Measurements from ENCODE around the gene MRNIP.
A peak's percentile ranks its signal among the peaks of the same experiment; 100 is the strongest.

Gene MRNIP

GRCh38 chr5:179860301-179860700, 1.7 kb upstream of the MRNIP start:
- TF ChIP-seq CTCF (conservative IDR thresholded peaks at IDR 0.05; ENCODE audit: low read depth, low read length): no peak
- no peak for DNase-seq (ENCODE audit: low read depth)
- no peak overlapping the region for H3K4me3 ChIP-seq (ENCODE audit: low read depth, low read length)

GRCh38 chr5:179858241-179858585, 404 bp downstream of the MRNIP start:
- DNase-seq (ENCODE audit: low read depth): peak; percentile 33
- peak overlapping the region; percentile 98 for H3K4me3 ChIP-seq (ENCODE audit: low read depth, low read length)
- no peak for TF ChIP-seq CTCF (conservative IDR thresholded peaks at IDR 0.05; ENCODE audit: low read depth, low read length)

- TF ChIP-seq CTCF (conservative IDR thresholded peaks at IDR 0.05; ENCODE audit: low read depth, low read length): no peak
- DNase-seq (ENCODE audit: low read depth): no peak
- no peak overlapping the region for H3K4me3 ChIP-seq (ENCODE audit: low read depth, low read length)
Observed at GRCh38 chr5:179854356-179854755, 4.3 kb downstream of the MRNIP start.

- no peak for DNase-seq (ENCODE audit: low read depth)
- TF ChIP-seq CTCF (conservative IDR thresholded peaks at IDR 0.05; ENCODE audit: low read depth, low read length): no peak
- no peak overlapping the region for H3K4me3 ChIP-seq (ENCODE audit: low read depth, low read length)
Observed at GRCh38 chr5:179852993-179853547, 5.5 kb downstream of the MRNIP start.

- H3K4me3 ChIP-seq (ENCODE audit: low read depth, low read length): no peak overlapping the region
- TF ChIP-seq CTCF (conservative IDR thresholded peaks at IDR 0.05; ENCODE audit: low read depth, low read length): no peak
- DNase-seq (ENCODE audit: low read depth): no peak
Observed at GRCh38 chr5:179841621-179842020, 17.0 kb downstream of the MRNIP start.

GRCh38 chr5:179840766-179841165, 17.9 kb downstream of the MRNIP start:
- no peak for DNase-seq (ENCODE audit: low read depth)
- TF ChIP-seq CTCF (conservative IDR thresholded peaks at IDR 0.05; ENCODE audit: low read depth, low read length): no peak
- H3K4me3 ChIP-seq (ENCODE audit: low read depth, low read length): no peak overlapping the region

GRCh38 chr5:179840321-179840720, 18.3 kb downstream of the MRNIP start:
- no peak for DNase-seq (ENCODE audit: low read depth)
- H3K4me3 ChIP-seq (ENCODE audit: low read depth, low read length): no peak overlapping the region
- TF ChIP-seq CTCF (conservative IDR thresholded peaks at IDR 0.05; ENCODE audit: low read depth, low read length): no peak
